ENCODE data around the gene CLPTM1L.

DNA sequence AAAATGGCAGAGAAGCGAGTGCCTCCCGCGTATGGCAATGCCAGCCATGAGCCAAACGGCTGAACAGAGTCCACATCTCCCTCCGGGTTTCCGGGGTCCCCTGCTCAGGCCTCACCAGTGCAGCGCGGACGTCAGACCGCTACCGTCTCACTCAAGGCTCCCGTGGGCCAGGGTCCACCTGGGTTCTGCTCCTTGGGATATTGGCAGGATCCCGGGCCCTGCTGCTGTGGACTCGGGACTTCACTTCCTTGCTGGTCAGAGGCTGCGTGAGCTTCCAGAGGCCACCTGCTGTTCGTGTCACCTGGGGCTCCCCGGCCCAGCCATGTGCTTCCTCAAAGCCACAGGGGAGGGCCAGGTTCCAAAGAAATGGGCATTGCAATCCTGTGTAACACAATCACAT lies 38.4 kb upstream of the CLPTM1L start:
- TF ChIP-seq FOXK2 (IDR thresholded peaks at IDR 0.05) (no peak), CTBP1 (IDR thresholded peaks at IDR 0.05; ENCODE audit: borderline replicate concordance) (no peak), ELF4 (IDR thresholded peaks at IDR 0.05) (no peak), NFRKB (IDR thresholded peaks at IDR 0.05) (no peak), BHLHE40 (IDR thresholded peaks at IDR 0.05; ENCODE audit: borderline replicate concordance) (no peak), TARDBP (IDR thresholded peaks at IDR 0.05) (no peak), PKNOX1 (IDR thresholded peaks at IDR 0.05) (no peak)

Data from HEK293T (cell line).